Measurements from ENCODE around the gene DMXL2. TPM values are rescaled to one million over a fixed set of nuclear protein-coding genes. Genes with fewer than 3 reads are reported as not detected.

The DMXL2 gene
- total RNA-seq, 2 experiments from 2014 or later = 8.7 to 11.8 TPM

DNA sequence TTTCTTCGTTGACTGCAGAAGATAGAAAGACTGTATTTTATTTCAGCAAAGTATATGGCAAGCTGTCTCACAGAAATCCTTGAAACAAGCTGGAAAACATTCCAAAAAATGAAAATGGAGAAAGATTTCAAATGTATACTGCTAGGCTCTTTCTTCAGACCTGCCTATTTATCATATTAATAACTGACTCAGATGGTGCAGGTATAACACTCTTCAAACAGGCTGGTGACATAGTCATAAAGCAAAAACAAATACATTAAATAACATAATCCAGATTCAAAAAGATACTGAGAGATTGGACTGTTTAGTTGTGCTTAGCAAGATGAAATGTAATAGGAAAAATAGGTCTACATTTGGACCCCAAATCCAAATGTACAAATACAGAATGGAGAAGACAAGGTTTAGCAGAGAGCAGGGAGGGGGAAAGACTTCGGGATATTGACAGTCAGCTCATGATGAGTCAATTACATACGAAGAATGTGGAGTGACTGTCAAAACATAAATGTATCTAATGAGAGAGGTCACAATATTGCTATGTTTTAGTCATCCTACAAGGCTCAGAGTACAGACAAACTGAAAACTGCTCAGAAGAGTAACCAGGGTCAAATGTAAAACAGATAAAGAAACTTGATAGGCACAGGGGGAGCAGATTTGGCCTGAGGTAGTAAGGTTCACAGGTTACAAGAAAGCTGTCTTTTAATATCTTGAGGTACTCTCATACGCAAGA, 88.7 kb downstream of the DMXL2 start:
- H3K9me3 Mint-ChIP-seq = no peaks in the 10 kb centered on the region
- POLR2A ChIA-PET = no interaction called here
- DNase-seq (no peak), ATAC-seq (ENCODE audit: low read depth) (no peak)
- H3K27me3 Mint-ChIP-seq = no peaks in the 10 kb centered on the region
- H3K4me1 Mint-ChIP-seq = no peaks in the 10 kb centered on the region
- no peak overlapping the region for H3K27ac Mint-ChIP-seq
- H3K4me3 Mint-ChIP-seq = no peak overlapping the region
- H3K36me3 Mint-ChIP-seq = peaks cover 15% of the 10 kb centered on the region

DNA sequence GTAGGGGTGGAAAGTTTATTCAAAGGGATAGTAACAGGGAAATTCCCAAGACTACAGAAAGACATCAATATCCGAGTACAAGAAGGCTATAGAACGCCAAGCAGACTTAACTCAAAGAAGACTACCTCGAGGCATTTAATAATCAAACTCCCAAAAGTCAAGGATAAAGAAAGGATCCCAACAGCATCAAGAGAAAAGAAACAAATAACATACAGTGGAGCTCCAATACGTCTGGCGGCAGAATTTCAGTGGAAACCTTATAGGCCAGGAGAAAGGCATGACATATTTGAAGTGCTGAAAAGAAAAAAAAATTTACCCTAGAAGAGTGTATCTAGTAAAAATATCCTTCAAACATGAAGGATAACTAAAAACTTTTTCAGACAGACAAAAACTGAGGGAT, 95.6 kb downstream of the DMXL2 start:
- H3K4me1 Mint-ChIP-seq = no peaks in the 10 kb centered on the region
- peaks cover 5% of the 10 kb centered on the region for H3K9me3 Mint-ChIP-seq
- POLR2A ChIA-PET = no interaction called here
- H3K36me3 Mint-ChIP-seq = peaks cover 31% of the 10 kb centered on the region
- H3K27me3 Mint-ChIP-seq = no peaks in the 10 kb centered on the region
- DNase-seq = no peak
- no peak overlapping the region for H3K4me3 Mint-ChIP-seq
- no peak for ATAC-seq (ENCODE audit: low read depth)
- no peak overlapping the region for H3K27ac Mint-ChIP-seq

DNA sequence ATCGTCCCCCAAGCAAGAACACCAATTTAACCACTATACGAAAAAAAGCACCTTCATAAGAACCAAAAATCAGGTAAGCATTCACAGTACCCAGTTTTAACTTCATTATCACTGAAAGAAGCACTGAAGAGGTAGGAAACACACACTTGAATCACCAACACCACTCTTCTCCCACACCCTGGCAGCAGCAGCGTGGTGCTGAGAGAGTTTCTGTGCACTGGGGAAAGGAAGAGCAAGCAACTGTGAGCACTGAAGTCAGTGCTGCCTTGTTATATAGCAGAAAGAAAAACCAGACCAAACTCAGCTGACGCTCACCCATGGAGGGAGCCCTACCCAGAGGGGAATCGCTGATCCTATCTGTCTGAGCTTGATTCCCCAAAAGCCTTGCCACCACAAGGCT, 98.2 kb downstream of the DMXL2 start:
- H3K9me3 Mint-ChIP-seq = peaks cover 5% of the 10 kb centered on the region
- no peak for ATAC-seq (ENCODE audit: low read depth)
- no peak for DNase-seq
- POLR2A ChIA-PET = no interaction called here
- no peaks in the 10 kb centered on the region for H3K27me3 Mint-ChIP-seq
- no peaks in the 10 kb centered on the region for H3K4me1 Mint-ChIP-seq
- no peak overlapping the region for H3K4me3 Mint-ChIP-seq
- H3K36me3 Mint-ChIP-seq = peaks cover 21% of the 10 kb centered on the region
- H3K27ac Mint-ChIP-seq = no peak overlapping the region

DNA sequence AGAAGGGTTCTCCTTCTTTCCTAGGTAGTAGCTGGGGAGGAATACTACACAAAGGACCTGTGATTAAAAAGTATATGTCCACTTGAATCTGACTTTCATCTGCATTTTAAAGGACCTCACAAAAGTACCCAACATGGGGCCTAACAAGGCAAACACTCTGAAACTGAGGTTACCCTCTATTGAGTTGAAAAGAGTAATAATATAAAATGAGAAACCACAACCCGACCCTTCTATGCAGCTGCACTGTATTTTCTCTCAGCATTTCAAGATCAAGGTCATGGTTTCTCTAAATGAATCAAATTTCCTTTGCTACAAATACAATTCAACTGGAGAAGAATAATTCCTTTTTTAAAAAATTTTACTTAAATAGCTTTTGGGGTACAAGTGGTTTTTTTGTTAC, 106.3 kb downstream of the DMXL2 start:
- ATAC-seq (ENCODE audit: low read depth) = no peak
- Mint-ChIP-seq H3K9me3 (peaks cover 3% of the 10 kb centered on the region), H3K4me3 (no peak overlapping the region), H3K4me1 (no peaks in the 10 kb centered on the region), H3K36me3 (peaks cover 10% of the 10 kb centered on the region), H3K27ac (no peak overlapping the region), H3K27me3 (peaks cover 2% of the 10 kb centered on the region)
- POLR2A ChIA-PET = no interaction called here
- no peak for DNase-seq

DNA sequence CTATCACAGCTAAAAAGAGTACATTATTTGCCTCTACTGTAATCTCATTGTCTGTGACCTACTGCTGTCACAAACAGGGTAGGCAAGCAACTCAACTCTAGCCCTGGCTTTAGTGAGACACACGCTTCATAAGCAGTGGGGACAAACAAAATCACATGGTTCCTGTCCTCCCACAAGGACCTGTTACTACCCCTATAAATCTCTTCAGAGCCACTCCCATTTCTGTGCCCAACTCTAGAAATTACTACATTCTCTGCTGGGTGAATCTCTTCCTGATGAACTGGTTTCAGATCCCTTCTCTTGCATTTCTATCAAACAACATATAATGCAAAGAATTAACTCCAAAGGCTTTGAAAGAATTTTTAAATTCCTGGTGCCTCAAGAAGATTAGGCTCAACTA, 117.3 kb downstream of the DMXL2 start:
- Mint-ChIP-seq H3K4me3 (no peak overlapping the region), H3K36me3 (peaks cover 5% of the 10 kb centered on the region), H3K9me3 (no peaks in the 10 kb centered on the region), H3K4me1 (no peaks in the 10 kb centered on the region), H3K27me3 (no peaks in the 10 kb centered on the region), H3K27ac (no peak overlapping the region)
- DNase-seq (no peak), ATAC-seq (ENCODE audit: low read depth) (no peak)
- POLR2A ChIA-PET = no interaction called here

DNA sequence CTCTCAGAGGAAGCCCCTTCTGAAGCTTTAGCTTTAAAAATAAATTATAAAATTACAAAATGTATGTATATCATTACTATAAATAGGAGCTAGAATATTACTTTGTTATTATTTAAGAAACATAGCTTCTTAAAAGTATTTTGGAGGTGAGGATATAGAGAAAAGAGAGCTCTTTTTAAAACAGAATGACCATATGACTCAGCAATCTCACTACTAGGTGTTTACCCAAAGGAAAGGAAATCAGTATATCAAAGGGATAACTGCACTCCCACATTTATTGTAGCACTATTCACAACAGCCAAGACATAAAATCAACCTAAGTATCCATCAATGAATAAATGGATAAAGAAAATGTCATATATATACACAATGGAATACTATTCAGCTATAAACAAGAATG, 119.6 kb downstream of the DMXL2 start:
- ATAC-seq (ENCODE audit: low read depth) (no peak), DNase-seq (no peak)
- Mint-ChIP-seq H3K4me3 (no peak overlapping the region), H3K4me1 (no peaks in the 10 kb centered on the region), H3K36me3 (peaks cover 2% of the 10 kb centered on the region), H3K27ac (no peak overlapping the region), H3K27me3 (no peaks in the 10 kb centered on the region), H3K9me3 (no peaks in the 10 kb centered on the region)
- POLR2A ChIA-PET = no interaction called here

DNA sequence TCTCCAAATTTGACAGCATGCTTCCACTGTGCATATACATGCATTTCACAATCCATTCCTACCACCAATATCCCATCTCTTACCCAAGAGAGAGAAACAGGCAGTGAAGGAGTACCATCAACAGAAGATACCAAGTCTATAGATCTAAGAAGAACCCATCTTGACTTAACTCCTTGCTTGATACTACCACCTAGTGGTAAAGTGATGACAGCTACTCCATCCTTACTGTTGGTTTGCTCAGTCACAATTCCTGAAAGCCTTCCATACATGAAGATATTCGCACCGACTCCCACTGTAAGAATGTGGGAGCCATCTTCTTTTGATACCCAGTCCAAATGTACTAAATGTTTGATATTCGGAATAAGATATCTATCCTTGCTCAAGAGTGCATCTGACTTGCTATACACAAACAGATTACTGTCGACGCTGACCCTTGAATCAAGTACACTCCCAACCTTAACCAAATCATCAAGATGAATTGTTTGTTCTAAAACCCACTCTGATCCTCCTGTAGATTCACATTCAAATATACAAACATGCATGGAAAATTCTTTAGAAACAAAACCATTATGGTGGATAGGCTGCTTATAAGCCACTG, 123.1 kb downstream of the DMXL2 start:
- Mint-ChIP-seq H3K4me1 (peaks cover 3% of the 10 kb centered on the region), H3K4me3 (no peak overlapping the region), H3K9me3 (no peaks in the 10 kb centered on the region), H3K27ac (no peak overlapping the region), H3K27me3 (no peaks in the 10 kb centered on the region), H3K36me3 (no peaks in the 10 kb centered on the region)
- no peak for DNase-seq
- no peak for ATAC-seq (ENCODE audit: low read depth)
- POLR2A ChIA-PET = no interaction called here

DNA sequence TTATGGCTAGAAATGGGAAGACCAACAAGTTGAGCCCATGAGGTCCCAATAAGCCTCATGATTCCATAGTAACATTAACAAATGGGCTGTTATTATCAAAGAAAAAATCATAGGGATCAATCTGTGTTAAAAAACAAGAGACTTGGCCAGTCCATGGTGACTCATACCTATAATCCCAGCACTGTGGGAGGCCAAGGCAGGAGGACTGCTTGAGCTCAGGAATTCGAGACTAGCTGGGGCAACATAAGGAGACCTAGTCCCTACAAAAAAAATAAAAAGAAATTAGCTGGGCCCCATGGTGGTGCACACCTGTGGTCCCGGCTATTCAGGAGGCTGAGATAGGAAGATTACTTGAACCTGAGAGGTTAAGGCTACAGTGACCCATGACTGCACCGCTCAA, 124.8 kb downstream of the DMXL2 start:
- POLR2A ChIA-PET = no interaction called here
- no peak for DNase-seq
- Mint-ChIP-seq H3K9me3 (no peaks in the 10 kb centered on the region), H3K36me3 (no peaks in the 10 kb centered on the region), H3K4me1 (peaks cover 3% of the 10 kb centered on the region), H3K4me3 (no peak overlapping the region), H3K27me3 (no peaks in the 10 kb centered on the region), H3K27ac (no peak overlapping the region)
- ATAC-seq (ENCODE audit: low read depth) = no peak

DNA sequence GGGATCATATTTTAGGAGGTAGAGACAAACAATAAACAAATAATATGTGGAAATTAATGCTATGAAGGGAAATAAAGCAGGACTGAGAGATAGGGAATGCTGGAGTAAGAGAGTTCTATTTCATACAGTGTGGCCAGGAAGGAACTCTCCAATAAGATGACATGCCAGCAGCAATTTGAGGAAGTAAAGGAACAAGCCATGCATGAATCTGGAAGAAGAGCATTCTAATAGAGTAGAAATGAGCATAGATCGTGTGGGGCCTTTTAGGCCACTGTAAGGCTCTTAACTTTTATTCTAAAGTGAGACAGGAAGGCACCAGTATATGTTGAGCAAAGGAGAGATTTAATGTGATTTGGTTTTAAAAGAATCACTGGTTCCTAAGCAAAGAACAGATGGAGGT, 126.3 kb downstream of the DMXL2 start:
- H3K36me3 Mint-ChIP-seq = no peaks in the 10 kb centered on the region
- peaks cover 3% of the 10 kb centered on the region for H3K4me1 Mint-ChIP-seq
- H3K9me3 Mint-ChIP-seq = no peaks in the 10 kb centered on the region
- POLR2A ChIA-PET = no interaction called here
- no peak overlapping the region for H3K4me3 Mint-ChIP-seq
- no peak overlapping the region for H3K27ac Mint-ChIP-seq
- DNase-seq = no peak
- H3K27me3 Mint-ChIP-seq = no peaks in the 10 kb centered on the region
- ATAC-seq (ENCODE audit: low read depth) = no peak

DNA sequence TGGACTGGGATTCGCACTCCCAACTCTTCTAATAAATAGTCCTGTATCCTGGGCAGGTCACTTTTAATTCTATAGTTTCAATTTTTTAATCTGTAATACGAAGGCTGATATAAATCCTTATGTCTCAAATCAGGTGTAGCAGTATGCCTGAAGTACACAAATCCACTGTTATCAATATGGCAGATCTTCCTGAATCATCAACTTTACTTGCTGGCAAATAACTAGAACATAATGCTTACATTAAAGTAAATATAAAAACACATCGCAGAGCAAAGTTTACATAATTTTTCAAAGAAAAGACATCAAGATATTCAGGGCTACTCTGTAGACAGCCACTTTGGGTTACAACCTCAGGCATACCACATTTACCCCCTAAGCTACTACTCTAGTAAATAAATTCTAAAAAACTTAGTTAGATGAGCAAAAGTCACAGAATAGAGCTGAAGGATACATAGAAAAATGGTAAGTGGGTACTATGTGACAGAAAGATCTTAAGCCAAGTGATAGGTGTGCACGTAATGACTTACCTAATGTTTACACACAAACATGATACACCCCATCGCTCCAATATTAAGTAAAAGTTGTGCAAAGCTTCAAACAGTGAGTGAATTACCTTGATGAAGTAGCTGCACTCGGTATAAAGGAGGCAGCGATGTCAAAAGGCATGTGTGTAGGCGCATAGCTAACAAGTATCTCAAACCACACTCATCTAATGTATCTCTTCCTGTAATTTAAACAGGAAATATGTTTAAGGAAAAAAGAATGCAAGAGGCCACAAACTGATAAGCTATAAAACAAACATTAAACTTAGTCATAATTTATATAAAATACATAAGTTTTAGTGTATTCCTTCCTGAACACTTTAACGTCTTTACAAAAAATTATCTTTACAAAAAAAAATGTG, 127.9 kb downstream of the DMXL2 start:
- Mint-ChIP-seq H3K4me1 (peaks cover 3% of the 10 kb centered on the region), H3K27ac (no peak overlapping the region), H3K27me3 (no peaks in the 10 kb centered on the region), H3K36me3 (no peaks in the 10 kb centered on the region), H3K4me3 (no peak overlapping the region), H3K9me3 (no peaks in the 10 kb centered on the region)
- ATAC-seq (ENCODE audit: low read depth) (no peak), DNase-seq (no peak)
- POLR2A ChIA-PET = no interaction called here

DNA sequence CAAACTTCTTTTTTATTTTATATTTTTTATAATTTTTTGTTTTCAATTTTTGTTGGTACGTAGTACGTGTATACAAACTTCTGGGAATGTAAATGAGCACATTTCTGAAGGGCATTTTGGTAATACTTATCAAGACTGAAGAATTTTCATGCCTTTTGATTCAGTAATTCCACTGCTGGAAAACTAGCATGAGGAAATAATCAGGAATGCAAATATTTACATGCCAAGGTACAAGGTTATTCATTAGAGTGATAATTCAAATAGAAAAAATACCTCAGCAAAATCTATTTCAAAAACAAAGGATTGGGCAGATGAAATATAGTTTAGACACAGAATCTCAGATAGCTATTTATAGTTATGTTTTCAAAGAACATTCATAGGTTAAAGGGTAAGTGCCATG, 128.7 kb downstream of the DMXL2 start:
- POLR2A ChIA-PET = no interaction called here
- no peak for ATAC-seq (ENCODE audit: low read depth)
- Mint-ChIP-seq H3K9me3 (no peaks in the 10 kb centered on the region), H3K27me3 (no peaks in the 10 kb centered on the region), H3K27ac (no peak overlapping the region), H3K4me1 (peaks cover 3% of the 10 kb centered on the region), H3K4me3 (no peak overlapping the region), H3K36me3 (no peaks in the 10 kb centered on the region)
- DNase-seq = no peak

DNA sequence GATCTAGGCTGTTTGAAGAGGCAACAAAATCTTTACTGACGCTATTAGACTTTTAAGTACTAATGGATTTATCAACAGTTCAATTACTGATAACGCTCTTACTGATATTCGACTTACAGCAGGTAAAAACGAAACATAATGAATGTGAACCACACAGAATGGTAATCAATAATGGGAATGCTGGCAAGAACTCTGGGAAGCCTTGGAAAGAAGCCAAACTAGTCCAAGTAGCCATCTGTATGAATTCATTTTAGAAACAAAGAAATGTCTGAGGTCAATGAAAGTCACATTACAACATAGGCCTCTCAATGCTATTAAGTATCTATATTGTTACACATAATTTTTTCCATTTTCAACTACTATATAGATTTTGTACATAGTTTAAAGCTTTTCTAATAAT, 130.0 kb downstream of the DMXL2 start:
- H3K27me3 Mint-ChIP-seq = no peaks in the 10 kb centered on the region
- H3K4me1 Mint-ChIP-seq = peaks cover 3% of the 10 kb centered on the region
- H3K36me3 Mint-ChIP-seq = peaks cover 8% of the 10 kb centered on the region
- POLR2A ChIA-PET = no interaction called here
- H3K9me3 Mint-ChIP-seq = no peaks in the 10 kb centered on the region
- no peak overlapping the region for H3K4me3 Mint-ChIP-seq
- no peak overlapping the region for H3K27ac Mint-ChIP-seq
- DNase-seq = no peak
- no peak for ATAC-seq (ENCODE audit: low read depth)

DNA sequence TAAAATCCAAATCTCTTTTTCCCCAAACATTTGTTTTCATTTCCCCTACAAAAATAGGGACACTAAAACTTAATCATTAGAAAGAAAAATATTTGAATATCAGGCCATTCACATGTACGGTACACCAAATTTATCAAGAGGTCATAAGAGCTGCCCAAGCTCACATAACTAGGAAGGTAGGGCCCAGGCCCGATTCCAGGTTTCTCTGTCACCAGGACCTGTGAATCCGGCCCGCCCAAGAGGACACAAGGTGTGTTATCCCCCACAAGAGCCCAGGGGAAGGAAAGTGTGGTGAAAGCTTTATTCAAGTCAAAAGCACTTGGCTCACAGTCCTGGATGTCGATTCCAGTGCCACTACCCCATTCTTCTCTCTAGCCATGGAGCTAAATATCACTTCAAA, 130.6 kb downstream of the DMXL2 start:
- Mint-ChIP-seq H3K4me1 (peaks cover 3% of the 10 kb centered on the region), H3K36me3 (peaks cover 8% of the 10 kb centered on the region), H3K4me3 (no peak overlapping the region), H3K27ac (no peak overlapping the region), H3K9me3 (no peaks in the 10 kb centered on the region), H3K27me3 (no peaks in the 10 kb centered on the region)
- POLR2A ChIA-PET = no interaction called here
- ATAC-seq (ENCODE audit: low read depth) (no peak), DNase-seq (no peak)

DNA sequence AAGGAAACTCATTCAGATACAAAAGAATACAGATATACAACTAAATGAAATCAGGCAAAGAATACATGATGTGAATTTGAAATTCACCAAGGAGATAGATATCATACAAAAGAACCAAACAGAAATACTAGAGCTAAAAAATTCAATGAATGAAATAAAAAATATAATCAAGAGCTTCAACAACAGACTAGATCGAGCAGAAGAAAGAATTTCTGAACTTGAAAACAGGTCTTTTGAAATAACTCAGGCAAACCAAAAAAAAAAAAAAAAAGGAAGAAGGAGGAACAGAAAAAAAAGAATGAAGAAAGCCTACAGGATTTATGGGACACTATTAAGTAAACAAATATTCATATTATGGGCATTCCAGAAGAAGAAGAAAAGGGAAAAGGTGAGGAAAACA, 137.8 kb downstream of the DMXL2 start:
- H3K4me3 Mint-ChIP-seq = no peak overlapping the region
- peaks cover 15% of the 10 kb centered on the region for H3K9me3 Mint-ChIP-seq
- H3K36me3 Mint-ChIP-seq = peaks cover 28% of the 10 kb centered on the region
- POLR2A ChIA-PET = interaction anchor here (0.7 kb wide), 1 partner anchor 220 kb away, joined by 4 read pairs; no protein-coding TSS in a partner anchor
- no peak overlapping the region for H3K27ac Mint-ChIP-seq
- ATAC-seq (ENCODE audit: low read depth) (no peak), DNase-seq (no peak)
- H3K4me1 Mint-ChIP-seq = no peaks in the 10 kb centered on the region
- H3K27me3 Mint-ChIP-seq = no peaks in the 10 kb centered on the region

Data from activated naive CD8-positive, alpha-beta T cell treated with anti-CD3 and anti-CD28 coated beads, Interleukin-2, amount 10 ng/mL, durations not matched to agents 7 days and 5 days (primary cell).